Body of pancreas (tissue), 4 donors: ENCODE results near the gene NCK1.
"Not testable (repeated sequence)": the region's sequence is repeated elsewhere in the genome, so short reads cannot be mapped to it uniquely, and the experiment has no call there.

Experiments used
- CTCF ChIP-seq, 7 experiments: fragments of 450-650 bp in 4 of 7; fragments of 200-600 bp in 3 of 7; sonication (generic) in 3 of 7; IDR thresholded peaks; one replicate each; pipeline ENCODE4 v1.5.1; 2016 to 2019; ENCODE audit warnings: antibody characterized with exemption in 7 of 7
- POLR2A ChIP-seq, 3 donors: fragments of 450-650 bp; IDR thresholded peaks; one replicate each; pipeline ENCODE4 v1.6.1; 2016; ENCODE audit warnings: antibody characterized with exemption in 3 of 3, mild to moderate bottlenecking in 2 of 3

GRCh38 chr3:136969539-136969938 is 107.5 kb downstream of the NCK1 start:
- TF ChIP-seq CTCF, POLR2A (IDR thresholded peaks at IDR 0.05): not testable (repeated sequence)
